Mucosa of gallbladder (tissue), 1 donor: Measurements from ENCODE around the gene IL1RAPL2. TPM values are rescaled to one million over a fixed set of nuclear protein-coding genes. Genes with fewer than 3 reads are reported as not detected.

Experiments used
- DNase-seq: peaks from one replicate; pipeline ENCODE4 v3.0.0-alpha.2; 2020; ENCODE audit warnings: low spot score
- total RNA-seq: library from RNA; stranded (reverse); gene quantifications from one replicate; pipeline ENCODE4 v1.2.1, GENCODE V29; 2021
- donor health status: DM: no; HTN: no; CAD: no.

Gene IL1RAPL2
- total RNA-seq, 1 donor from 2014 or later: 0.35 TPM

- no peak for DNase-seq
These were observed 1134.3 kb downstream of the IL1RAPL2 start for GRCh38 chrX:105700331-105700730.

- DNase-seq: no peak
These were observed 1135.5 kb downstream of the IL1RAPL2 start for GRCh38 chrX:105701310-105702052.

GRCh38 chrX:105703876-105704275 lies 1137.9 kb downstream of the IL1RAPL2 start:
- no peak for DNase-seq

GRCh38 chrX:105706041-105706440 lies 1140.0 kb downstream of the IL1RAPL2 start:
- DNase-seq: no peak

- DNase-seq: no peak
These were observed 1145.8 kb downstream of the IL1RAPL2 start for GRCh38 chrX:105711805-105712204.

- no peak for DNase-seq
These were observed 1149.7 kb downstream of the IL1RAPL2 start for GRCh38 chrX:105715746-105716145.

- DNase-seq: no peak
These were observed 1158.2 kb downstream of the IL1RAPL2 start for GRCh38 chrX:105723966-105724735.

GRCh38 chrX:105725228-105725627 lies 1159.2 kb downstream of the IL1RAPL2 start:
- no peak for DNase-seq

- DNase-seq: no peak
These were observed 1172.2 kb downstream of the IL1RAPL2 start for GRCh38 chrX:105738162-105738561.

GRCh38 chrX:105744291-105744690 lies 1178.3 kb downstream of the IL1RAPL2 start:
- no peak for DNase-seq

GRCh38 chrX:105744946-105745345 lies 1178.9 kb downstream of the IL1RAPL2 start:
- DNase-seq: no peak

- DNase-seq: no peak
These were observed 1179.9 kb downstream of the IL1RAPL2 start for GRCh38 chrX:105745863-105746262.

GRCh38 chrX:105752338-105752956 lies 1186.4 kb downstream of the IL1RAPL2 start:
- DNase-seq: no peak

- no peak for DNase-seq
These were observed 1187.4 kb downstream of the IL1RAPL2 start for GRCh38 chrX:105753411-105753810.

GRCh38 chrX:105754286-105754964 lies 1188.4 kb downstream of the IL1RAPL2 start:
- DNase-seq: no peak

GRCh38 chrX:105755109-105755508 lies 1189.1 kb downstream of the IL1RAPL2 start:
- no peak for DNase-seq

- no peak for DNase-seq
These were observed 1192.8 kb downstream of the IL1RAPL2 start for GRCh38 chrX:105758754-105759153.

GRCh38 chrX:105759598-105759997 lies 1193.6 kb downstream of the IL1RAPL2 start:
- DNase-seq: no peak

- no peak for DNase-seq
These were observed 1199.7 kb downstream of the IL1RAPL2 start for GRCh38 chrX:105765691-105766090.

- DNase-seq: no peak
These were observed 1207.8 kb downstream of the IL1RAPL2 start for GRCh38 chrX:105773801-105774200.

- DNase-seq: no peak
These were observed 1209.7 kb downstream of the IL1RAPL2 start for GRCh38 chrX:105775679-105776078.

- no peak for DNase-seq
These were observed 1215.8 kb downstream of the IL1RAPL2 start for GRCh38 chrX:105781804-105782203.
